Measurements from ENCODE around the gene BSG.
A peak's percentile ranks its signal among the peaks of the same experiment; 100 is the strongest.
"Not testable (repeated sequence)": the region's sequence is repeated elsewhere in the genome, so short reads cannot be mapped to it uniquely, and the experiment has no call there.

Gene BSG

GRCh38 chr19:572743-573518 is 535 bp downstream of the BSG start:
- no peak for DNase-seq (ENCODE audit: low read depth)

GRCh38 chr19:573519-573825 is 1.1 kb downstream of the BSG start:
- no peak for DNase-seq (ENCODE audit: low read depth)

GRCh38 chr19:574658-575526 is 2.5 kb downstream of the BSG start:
- DNase-seq (ENCODE audit: low read depth) = no peak

- DNase-seq (ENCODE audit: low read depth) = no peak
These were observed 3.4 kb downstream of the BSG start for GRCh38 chr19:575527-576506.

GRCh38 chr19:576768-577438 is 4.5 kb downstream of the BSG start:
- DNase-seq (ENCODE audit: low read depth) = no peak

GRCh38 chr19:577439-578392 is 5.3 kb downstream of the BSG start:
- DNase-seq (ENCODE audit: low read depth) = no peak

GRCh38 chr19:579111-579841 is 6.9 kb downstream of the BSG start:
- DNase-seq (ENCODE audit: low read depth) = no peak

- DNase-seq (ENCODE audit: low read depth) = no peak
These were observed 7.4 kb downstream of the BSG start for GRCh38 chr19:579842-580155.

GRCh38 chr19:580274-580835 is 8.0 kb downstream of the BSG start:
- no peak for DNase-seq (ENCODE audit: low read depth)

GRCh38 chr19:581399-582111 is 9.2 kb downstream of the BSG start:
- no peak for DNase-seq (ENCODE audit: low read depth)

GRCh38 chr19:582497-583197 is 10.3 kb downstream of the BSG start:
- DNase-seq (ENCODE audit: low read depth) = no peak

GRCh38 chr19:583198-583967 is 11.0 kb downstream of the BSG start:
- DNase-seq (ENCODE audit: low read depth) = no peak

GRCh38 chr19:583968-584239 is 11.5 kb downstream of the BSG start:
- DNase-seq (ENCODE audit: low read depth) = no peak

GRCh38 chr19:584240-585001 is 12.0 kb downstream of the BSG start:
- peak; percentile 68 for DNase-seq (ENCODE audit: low read depth)

- DNase-seq (ENCODE audit: low read depth) = not testable (repeated sequence)
These were observed 12.8 kb downstream of the BSG start for GRCh38 chr19:585146-585545.

GRCh38 chr19:585551-586110 is 13.2 kb downstream of the BSG start:
- DNase-seq (ENCODE audit: low read depth) = no peak

Measured in activated T-cell treated with anti-CD3 and anti-CD28 coated beads for 1 hour (primary cell).